ENCODE data around the gene RUFY1.

DNA sequence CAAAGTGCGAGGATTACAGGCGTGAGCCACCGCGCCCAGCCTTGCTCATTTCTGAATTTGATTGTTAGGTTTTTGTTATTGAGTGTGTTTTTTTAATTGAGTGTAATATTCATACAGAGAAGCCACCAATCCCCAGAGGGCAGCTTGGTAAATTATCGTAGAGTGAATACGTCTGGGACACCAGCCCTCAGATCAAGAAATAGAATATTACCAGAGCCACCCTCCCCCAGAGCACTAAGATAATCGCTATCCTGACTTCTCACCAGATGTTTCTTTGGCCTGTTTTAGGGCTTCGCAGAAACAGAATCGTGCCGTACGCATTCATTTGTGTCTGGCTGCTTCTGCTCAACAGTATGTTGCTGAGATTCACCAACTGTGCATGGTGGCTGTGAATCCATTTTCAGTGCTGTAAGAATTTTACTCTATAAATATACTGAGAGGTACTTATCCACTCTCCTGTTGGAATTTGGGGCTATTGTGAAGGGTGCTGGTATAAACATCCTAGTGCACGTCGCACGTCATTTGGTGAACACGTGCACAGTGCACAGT is 37.8 kb upstream of the RUFY1 start:
- TF ChIP-seq, protein P1, sequence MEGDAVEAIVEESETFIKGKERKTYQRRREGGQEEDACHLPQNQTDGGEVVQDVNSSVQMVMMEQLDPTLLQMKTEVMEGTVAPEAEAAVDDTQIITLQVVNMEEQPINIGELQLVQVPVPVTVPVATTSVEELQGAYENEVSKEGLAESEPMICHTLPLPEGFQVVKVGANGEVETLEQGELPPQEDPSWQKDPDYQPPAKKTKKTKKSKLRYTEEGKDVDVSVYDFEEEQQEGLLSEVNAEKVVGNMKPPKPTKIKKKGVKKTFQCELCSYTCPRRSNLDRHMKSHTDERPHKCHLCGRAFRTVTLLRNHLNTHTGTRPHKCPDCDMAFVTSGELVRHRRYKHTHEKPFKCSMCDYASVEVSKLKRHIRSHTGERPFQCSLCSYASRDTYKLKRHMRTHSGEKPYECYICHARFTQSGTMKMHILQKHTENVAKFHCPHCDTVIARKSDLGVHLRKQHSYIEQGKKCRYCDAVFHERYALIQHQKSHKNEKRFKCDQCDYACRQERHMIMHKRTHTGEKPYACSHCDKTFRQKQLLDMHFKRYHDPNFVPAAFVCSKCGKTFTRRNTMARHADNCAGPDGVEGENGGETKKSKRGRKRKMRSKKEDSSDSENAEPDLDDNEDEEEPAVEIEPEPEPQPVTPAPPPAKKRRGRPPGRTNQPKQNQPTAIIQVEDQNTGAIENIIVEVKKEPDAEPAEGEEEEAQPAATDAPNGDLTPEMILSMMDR (IDR thresholded peaks at IDR 0.05; ENCODE audit: poor library complexity, severe bottlenecking) = no peak
- TF ChIP-seq SMC3 (conservative IDR thresholded peaks at IDR 0.05; ENCODE audit: poor library complexity) (no peak), EP300 (conservative IDR thresholded peaks at IDR 0.05; ENCODE audit: poor library complexity, severe bottlenecking) (no peak), POLR2AphosphoS5 (IDR thresholded peaks at IDR 0.05) (no peak), EZH2 (IDR thresholded peaks at IDR 0.05; ENCODE audit: borderline replicate concordance, insufficient read depth, low read length, poor library complexity, severe bottlenecking) (no peak), RAD21 (conservative IDR thresholded peaks at IDR 0.05) (no peak), TAF1 (IDR thresholded peaks at IDR 0.05; ENCODE audit: low read depth) (no peak)
- TF ChIP-seq, protein P2, sequence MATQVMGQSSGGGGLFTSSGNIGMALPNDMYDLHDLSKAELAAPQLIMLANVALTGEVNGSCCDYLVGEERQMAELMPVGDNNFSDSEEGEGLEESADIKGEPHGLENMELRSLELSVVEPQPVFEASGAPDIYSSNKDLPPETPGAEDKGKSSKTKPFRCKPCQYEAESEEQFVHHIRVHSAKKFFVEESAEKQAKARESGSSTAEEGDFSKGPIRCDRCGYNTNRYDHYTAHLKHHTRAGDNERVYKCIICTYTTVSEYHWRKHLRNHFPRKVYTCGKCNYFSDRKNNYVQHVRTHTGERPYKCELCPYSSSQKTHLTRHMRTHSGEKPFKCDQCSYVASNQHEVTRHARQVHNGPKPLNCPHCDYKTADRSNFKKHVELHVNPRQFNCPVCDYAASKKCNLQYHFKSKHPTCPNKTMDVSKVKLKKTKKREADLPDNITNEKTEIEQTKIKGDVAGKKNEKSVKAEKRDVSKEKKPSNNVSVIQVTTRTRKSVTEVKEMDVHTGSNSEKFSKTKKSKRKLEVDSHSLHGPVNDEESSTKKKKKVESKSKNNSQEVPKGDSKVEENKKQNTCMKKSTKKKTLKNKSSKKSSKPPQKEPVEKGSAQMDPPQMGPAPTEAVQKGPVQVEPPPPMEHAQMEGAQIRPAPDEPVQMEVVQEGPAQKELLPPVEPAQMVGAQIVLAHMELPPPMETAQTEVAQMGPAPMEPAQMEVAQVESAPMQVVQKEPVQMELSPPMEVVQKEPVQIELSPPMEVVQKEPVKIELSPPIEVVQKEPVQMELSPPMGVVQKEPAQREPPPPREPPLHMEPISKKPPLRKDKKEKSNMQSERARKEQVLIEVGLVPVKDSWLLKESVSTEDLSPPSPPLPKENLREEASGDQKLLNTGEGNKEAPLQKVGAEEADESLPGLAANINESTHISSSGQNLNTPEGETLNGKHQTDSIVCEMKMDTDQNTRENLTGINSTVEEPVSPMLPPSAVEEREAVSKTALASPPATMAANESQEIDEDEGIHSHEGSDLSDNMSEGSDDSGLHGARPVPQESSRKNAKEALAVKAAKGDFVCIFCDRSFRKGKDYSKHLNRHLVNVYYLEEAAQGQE (IDR thresholded peaks at IDR 0.05; ENCODE audit: borderline replicate concordance) = no peak

Data from neural cell (in vitro differentiated cells).